Activated CD4-positive, alpha-beta T cell treated with anti-CD3 and anti-CD28 coated beads, Interleukin-2, amount 50 U/mL, for 16 hours (primary cell): ENCODE data around the gene GDPD2.

ENCODE experiments used
- DNase-seq: peaks from one replicate; pipeline ENCODE4 v3.0.0-alpha.2; 2020

Gene GDPD2

DNA sequence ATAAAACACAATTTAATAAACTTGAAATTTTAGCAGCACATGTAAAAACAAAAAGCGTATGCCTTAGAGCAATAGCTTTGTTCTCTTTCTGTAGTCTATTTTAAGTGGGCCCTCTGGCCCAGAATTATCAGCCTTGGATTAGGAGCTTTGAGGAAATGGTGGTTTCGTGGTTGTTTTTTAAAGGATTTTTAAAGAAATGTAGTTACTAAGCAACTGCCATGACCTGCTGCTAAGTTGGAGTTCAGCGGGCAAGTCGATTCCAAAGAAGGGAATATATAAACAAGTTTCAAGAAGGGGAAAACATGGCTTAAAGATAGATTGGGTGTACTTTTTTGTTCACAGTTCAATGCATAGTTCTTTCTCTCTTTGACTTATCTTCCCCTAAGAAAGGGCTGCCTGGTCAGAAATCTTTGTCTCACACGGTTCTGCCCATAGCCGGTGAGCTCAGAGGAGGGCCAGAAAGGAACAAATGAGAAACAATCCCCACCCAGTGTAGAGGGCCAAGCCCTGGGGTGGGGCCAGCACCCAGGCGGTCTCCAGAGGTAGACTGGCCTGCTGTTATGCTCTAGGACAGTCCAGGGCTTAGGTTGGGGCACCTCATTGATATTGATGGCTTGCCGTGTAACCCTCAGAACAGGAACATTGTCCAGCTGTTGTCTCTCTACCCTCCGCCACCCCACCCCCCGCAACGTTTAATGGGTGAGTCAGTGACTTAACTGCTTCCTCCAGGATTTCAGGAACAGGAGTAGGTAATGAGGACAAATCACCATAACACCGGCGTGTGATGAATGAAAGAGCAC is 54.0 kb downstream of the GDPD2 start:
- DNase-seq, result no peak

DNA sequence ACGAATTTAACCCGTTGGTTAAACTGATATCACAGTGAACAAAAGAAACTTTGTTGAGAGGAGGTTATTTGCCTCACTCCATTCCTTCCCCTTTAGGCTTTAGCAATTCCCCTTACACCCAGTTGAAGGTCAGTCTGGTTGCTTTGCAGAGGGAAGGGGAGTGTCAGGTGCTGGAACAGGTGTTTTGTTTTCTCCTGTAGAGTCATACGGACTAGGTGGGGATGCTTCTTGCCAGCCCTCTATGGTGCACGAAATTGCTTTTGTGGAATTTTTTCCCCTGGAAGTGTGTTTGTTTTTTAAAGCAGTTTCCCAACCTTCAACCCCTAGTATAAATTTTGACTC is 54.6 kb downstream of the GDPD2 start:
- DNase-seq, result no peak

DNA sequence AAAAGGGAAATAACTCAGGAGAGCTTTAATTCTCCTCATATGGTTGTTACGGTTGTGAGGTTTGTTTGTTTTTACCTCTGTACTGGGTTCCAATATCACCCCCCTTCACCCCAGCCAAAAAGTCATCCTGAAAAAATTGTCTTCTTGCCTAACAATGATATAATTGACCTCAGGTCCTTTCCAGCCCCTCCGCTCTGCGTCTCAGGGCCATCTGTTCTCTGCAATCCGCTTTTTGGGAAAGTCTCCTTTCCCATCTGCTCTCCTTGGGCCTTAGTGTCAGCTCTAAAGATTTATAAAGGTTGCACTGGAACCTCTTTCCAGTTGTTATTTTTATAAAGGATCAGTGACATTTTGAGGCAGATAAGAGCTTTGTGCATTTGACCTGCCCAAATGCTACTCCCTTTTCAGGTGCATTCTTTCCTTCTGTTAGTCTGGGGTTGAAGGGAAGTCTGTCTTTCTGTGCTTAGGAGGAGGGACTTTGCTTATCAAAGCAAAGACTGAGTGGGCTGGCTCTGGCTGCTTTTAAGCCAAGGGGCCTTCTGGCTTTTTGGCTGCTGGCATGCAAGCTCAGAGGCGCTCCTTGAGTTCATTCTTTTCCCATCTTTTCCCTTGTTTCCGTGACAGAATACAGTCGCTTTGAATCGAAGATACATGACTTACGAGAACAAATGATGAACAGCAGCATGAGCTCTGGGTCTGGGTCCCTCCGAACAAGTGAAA is 55.6 kb downstream of the GDPD2 start:
- no peak for DNase-seq

DNA sequence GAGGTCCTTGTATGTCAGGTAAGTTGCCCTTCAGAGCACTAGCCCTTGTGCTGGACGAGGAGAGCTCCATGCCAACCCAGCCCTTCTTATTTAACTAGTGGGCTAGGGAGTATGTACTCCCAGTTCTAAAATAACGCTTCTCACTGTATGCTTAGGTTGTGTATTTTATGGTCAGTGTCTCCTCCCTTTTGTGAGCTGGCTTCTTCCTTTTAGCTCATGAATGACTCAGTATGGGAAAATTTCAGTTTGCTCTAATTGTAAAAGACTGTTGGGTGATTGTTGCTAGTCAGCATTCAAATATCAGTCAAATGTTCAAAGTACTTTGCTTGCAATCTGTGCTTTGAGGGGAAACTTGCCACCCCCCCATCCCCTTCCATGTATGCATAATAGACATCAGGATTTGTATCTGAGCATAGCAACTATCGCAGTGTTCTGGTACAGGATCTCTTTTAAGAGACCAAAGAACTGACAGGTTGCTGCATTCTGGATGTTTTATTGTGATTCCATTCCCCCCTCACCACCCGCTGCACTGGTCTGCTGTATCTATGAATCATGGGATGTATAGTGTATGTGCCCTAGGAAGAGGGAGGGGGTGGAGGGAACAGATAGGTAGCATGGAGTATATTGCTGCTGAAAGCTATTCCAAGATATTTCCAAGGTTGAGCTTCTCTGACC is 56.3 kb downstream of the GDPD2 start:
- no peak for DNase-seq

DNA sequence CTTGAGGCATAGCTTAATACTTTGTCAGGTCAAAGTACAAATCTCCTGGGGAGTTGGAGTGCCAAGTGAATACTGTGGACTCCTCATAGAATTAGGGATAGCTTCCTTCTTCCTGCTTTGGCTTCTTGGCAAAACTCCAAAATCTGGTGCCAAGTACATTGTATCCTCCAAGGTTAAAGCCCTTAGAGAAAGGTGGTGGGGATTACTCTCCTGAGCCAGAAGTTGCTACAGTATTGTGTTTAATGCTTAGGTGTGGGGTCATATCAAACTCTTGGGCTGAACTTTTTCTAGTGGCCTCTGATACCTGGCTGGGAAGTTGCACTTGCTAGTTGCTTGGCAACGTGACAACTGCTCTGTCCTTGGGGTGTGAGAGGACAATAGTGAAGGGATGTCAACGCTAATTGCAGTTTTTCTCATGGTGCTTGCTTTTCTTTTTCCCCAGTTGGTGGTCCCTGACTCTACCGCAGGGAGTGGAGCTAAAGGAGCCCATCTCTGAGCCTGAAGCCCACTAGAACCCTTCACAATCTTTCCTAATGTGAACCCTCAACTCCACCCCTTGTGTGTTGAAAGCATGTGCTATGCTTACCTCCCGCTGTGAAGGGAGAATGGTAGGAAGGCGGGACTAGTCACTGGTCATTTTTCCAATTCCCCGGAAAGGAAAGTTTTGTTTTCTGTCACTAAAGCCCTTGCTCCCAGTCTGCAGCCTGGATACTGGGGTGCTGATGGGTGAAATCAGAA is 57.0 kb downstream of the GDPD2 start:
- DNase-seq, result no peak

DNA sequence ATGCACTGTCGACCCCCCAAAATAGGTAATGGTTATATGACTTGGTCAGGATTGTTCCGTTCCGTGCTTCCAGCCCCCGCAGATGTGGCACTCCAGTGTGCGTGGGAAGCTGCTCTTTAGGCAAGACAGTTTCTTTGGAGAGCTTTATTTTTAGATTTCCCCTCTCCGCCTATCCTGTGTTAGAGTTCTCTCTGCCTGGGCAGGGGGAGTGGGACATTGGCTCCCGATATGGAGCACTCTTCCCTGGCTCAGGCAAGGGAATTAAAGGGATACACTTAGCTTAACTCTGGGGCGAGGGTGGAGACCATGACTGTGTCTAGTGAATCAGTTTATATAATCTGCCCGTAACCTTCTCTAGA is 57.5 kb downstream of the GDPD2 start:
- DNase-seq, result no peak

DNA sequence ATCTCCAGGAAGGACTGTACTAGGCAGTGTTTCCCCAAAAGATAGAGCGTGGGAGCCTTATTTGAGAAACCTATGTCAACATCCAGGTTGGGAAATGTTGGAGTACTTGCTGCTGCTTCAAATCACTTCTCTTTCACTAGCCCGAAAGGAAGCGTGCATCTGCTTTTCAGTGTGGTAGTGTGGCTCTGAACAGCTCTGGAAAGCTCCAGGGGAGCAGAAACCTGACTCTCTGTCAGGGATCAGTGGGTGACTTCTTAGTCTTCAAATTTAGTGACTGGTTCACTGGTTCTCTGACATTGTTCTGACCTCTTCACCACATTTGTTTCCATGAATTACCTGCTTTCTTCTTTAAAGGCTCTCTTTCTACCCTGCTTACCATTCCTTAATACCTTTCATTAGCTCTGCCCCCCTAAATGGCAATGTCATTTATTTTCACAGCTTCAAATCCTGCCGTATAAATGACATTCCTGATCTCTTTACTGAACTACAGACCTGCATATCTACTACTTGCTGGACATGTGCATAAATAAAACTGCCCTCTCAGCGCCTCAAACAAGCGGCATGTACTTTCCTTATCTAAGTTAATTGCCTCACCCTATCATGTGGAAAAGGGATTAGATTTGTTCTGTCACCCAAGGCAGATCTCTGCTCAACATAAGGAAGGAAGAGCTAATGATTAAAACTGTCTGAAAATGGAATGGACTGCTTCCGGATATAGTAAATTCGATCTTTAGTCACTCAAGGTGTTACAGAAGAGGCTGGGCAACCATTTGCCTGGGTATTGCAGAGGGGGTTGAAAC is 58.6 kb downstream of the GDPD2 start:
- no peak for DNase-seq

DNA sequence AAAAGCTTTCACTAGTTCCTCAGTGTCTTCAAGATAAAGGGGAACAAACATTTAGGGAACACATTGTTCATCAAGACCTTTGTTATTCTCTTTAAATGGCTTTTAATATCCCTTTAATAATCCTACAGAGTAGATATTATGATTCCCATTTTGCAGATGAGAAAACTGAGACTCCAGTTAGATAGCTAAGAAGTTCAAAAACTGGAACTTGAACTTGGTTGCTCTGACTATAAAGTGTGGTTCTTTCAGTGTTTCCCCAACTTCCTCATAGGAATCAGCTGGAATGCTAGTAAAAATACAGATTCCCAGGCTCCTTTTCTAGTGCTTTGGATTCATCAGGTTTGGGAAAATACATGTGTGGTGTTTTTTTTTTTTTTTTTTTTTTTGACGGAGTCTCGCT is 59.2 kb downstream of the GDPD2 start:
- DNase-seq, result no peak
